HL-60 (cell line): Measurements from ENCODE around the gene C19orf81.

Source experiments
- CTCF ChIP-seq: IDR thresholded peaks from one replicate; pipeline ENCODE4 v1.5.1; 2011; ENCODE audit warnings: low read length, control low read depth, inconsistent platforms; ENCODE audit not compliant: insufficient read depth
- REST ChIP-seq: IDR thresholded peaks from 2 replicates; pipeline ENCODE4 v1.6.1; 2012; ENCODE audit warnings: low read depth; ENCODE audit not compliant: insufficient replicate concordance

GRCh38 chr19:50660088-50660366, 10.8 kb downstream of the C19orf81 start:
- TF ChIP-seq CTCF (no peak), REST (no peak)
